Testis (tissue), 2 donors: ENCODE measurements around the gene ERC2.

Experiments
- CTCF ChIP-seq, 3 experiments: fragments of 450-650 bp in 2 of 3; fragments of 200-600 bp in 1 of 3; sonication (generic) in 1 of 3; IDR thresholded peaks; one replicate each; pipeline ENCODE4 v1.5.1; 2016 to 2019; ENCODE audit warnings: antibody characterized with exemption in 3 of 3, mild to moderate bottlenecking in 2 of 3, moderate library complexity in 1 of 3
- POLR2A ChIP-seq: fragments of 450-650 bp; IDR thresholded peaks from one replicate; pipeline ENCODE4 v1.6.1; 2017; ENCODE audit warnings: antibody characterized with exemption, mild to moderate bottlenecking, moderate library complexity

GRCh38 chr3:56316944-56317343, 151.3 kb downstream of the ERC2 start:
- no peak for TF ChIP-seq CTCF (IDR thresholded peaks at IDR 0.05)
- TF ChIP-seq POLR2A = no peak
